ENCODE results near the gene PCBD2.
"Not testable (repeated sequence)": the region's sequence is repeated elsewhere in the genome, so short reads cannot be mapped to it uniquely, and the experiment has no call there.

PCBD2 gene

DNA sequence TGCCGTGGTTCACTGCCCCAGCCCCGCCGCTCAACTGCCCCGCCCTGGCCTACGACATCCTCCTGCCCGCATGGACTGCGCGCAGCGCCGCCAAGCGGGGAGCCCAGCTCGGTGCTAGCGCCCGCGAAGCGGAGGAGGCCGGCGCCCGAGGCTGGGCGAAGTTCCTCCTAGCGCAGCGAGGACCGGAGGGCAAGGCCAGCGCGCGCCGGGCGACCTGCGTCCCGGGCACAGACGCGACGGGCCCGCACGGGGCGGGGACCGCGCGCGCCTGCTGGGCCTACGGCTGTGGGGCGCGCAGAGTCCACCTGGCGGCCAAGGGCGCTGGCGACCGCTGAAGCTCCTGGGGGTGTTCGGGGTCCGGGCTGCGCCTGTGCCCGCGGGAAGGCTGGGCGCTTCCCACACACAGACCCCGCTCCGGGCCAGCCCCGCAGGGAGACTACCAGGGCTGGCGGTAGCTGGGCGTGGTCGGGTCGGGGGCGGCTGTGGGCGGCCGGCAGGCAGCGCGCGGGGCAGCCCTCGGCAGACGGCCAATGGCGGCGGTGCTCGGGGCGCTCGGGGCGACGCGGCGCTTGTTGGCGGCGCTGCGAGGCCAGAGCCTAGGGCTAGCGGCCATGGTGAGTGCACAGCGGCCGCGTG, at the start of gene PCBD2:
Gene PCBD2 (plus strand): TSS at position 522 of the 636 bp plus-strand sequence. CDS start 9 bp downstream, at position 531.
- peak; percentile 91 for DNase-seq

GRCh38 chr5:134856465-134856864, 48.5 kb upstream of the PCBD2 start:
- not testable (repeated sequence) for DNase-seq

- no peak for DNase-seq
Measured at GRCh38 chr5:134857401-134857800, 47.5 kb upstream of the PCBD2 start.

DNA sequence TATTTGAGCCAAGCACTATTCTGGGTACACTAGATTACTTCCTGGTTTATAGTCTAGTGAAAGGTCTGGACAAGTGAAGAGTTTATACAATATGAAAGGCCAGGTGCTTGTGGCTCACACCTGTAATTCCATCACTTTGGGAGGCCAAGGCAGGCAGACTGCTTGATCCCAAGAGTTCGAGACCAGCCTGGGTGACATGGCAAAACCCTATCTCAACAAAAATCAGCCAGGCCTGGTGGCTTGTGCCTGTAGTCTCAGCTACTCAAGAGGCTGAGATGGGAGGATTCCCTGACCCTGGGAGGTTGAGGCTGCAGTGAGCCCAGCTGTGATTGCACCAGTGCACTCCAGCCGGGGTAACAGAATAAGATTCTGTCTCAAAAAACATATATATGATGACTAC, 40.2 kb upstream of the PCBD2 start:
- no peak for DNase-seq

- no peak for DNase-seq
Measured at GRCh38 chr5:134873494-134873893, 31.4 kb upstream of the PCBD2 start.

DNA sequence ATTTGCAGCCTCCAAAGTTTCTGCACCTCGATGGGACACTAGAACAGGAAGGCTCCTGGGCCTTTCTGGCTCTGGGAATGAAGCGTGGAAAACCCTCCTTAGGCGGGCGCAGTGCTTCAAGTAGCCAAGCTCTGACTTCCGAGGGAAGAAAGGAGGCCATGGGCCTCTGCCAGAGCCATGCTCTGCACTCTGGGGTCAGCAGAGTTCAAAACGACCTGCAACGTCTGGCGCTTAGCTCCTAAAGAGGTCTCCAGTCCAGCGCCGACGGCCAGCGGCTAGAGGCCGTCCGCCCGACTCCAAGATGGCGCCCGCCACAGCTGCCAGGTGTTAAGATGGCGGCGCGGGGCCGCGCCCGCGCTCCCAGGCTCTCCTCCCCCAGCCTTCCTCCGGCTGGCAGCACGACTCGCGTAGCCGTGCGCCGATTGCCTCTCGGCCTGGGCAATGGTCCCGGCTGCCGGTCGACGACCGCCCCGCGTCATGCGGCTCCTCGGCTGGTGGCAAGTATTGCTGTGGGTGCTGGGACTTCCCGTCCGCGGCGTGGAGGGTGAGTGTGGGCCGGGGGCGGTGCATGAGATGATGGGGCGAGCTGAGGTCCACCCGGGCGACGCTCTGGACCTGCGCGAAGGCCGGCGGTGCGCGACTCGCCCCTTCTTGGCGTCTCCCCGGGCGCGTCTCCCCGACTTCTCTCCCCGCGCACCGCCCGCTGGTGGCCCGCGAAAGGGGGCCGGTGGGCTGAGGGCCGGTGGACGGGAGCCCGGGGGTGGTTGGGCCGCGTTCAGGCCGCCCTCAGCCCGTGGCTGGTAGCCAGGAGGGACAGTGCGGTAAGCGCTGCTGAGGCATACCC, 30.7 kb upstream of the PCBD2 start, which contains the start of gene TXNDC15:
Gene TXNDC15 (plus strand): TSS at position 385 of the 844 bp plus-strand sequence. CDS start 57 bp downstream, at position 442.
- peak; percentile 79 for DNase-seq

- peak; percentile 26 for DNase-seq
Measured at GRCh38 chr5:134874831-134875655, 29.9 kb upstream of the PCBD2 start.

DNA sequence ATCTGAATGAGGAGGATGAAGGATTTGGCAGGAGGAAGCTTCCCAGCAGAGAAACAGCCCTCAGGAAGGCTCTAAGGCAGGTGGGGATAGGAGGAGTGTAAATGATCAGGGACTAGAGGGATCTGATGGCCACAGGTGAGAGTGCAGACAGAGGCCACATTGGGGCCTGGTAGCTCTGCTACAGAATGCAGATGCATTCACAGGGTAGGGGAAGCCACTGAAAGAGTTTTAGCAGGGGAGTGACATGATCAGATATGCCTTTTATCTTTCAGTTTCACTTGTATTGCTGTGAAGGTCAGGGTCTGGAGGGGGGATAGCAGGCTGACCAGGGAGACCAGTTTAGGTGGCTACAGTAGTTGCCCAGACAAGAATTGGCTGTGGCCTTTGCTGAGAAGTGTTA, 27.8 kb upstream of the PCBD2 start:
- no peak for DNase-seq

DNA sequence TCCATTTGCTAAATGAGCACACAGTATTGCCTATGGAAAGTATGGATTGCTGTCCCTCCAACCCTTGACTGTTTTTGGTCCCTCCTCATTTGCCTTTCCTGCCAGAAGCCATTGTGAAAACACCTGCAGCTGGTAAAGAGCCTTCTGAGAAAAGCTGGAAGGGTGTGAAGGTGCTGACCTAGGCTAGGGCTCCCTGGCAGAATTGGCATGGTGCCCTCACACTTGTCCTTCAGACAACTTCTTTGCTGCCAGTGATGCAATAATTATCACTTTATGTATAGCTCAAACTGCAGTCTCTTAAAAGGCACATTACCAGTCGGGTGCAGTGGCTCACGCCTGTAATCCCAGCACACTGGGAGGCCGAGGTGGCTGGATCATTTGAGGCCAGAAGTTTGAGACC, 26.5 kb upstream of the PCBD2 start:
- no peak for DNase-seq

DNA sequence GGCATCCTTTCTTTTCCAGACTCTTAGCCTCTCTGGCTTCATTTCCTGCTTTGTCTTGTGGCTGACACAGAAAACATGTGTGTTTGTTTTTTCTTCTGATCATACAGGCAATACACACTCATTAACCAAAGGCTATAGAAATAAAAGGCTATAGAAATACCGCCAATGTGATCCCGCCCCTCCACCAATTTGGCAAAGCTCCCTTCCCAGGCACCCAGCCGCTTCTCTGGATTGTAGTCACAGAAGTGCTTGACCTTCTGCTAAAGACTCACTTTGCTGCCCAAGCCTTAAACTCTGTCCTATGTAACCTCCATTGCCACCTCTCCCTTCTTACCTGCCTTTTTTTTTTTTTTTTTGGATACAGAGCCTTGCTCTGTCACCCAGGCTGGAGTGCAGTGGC, 25.5 kb upstream of the PCBD2 start:
- DNase-seq: no peak

GRCh38 chr5:134880937-134881336, 24.0 kb upstream of the PCBD2 start:
- DNase-seq: not testable (repeated sequence)

- not testable (repeated sequence) for DNase-seq
Measured at GRCh38 chr5:134881711-134882110, 23.2 kb upstream of the PCBD2 start.

- DNase-seq: no peak
Measured at GRCh38 chr5:134887593-134888159, 17.3 kb upstream of the PCBD2 start.

GRCh38 chr5:134889335-134889734, 15.6 kb upstream of the PCBD2 start:
- no peak for DNase-seq

DNA sequence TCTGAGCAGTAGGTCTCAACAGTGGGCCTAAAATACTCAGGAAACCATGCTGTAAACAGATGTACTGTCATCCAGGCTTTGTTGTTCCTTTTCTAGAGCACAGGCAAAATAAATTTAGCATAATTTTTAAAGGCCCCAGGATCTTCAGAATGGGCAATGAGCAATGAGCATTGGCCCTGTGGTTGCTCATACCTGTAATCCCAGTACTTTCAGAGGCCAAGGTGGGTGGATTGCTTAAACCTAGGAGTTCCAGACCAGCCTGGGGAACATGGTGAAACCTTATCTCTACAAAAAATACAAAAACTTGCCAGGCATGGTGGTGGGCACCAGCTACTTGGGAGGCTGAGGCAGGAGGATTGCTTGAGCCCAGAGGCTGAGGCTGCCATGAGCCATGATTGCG, 13.5 kb upstream of the PCBD2 start:
- no peak for DNase-seq

DNA sequence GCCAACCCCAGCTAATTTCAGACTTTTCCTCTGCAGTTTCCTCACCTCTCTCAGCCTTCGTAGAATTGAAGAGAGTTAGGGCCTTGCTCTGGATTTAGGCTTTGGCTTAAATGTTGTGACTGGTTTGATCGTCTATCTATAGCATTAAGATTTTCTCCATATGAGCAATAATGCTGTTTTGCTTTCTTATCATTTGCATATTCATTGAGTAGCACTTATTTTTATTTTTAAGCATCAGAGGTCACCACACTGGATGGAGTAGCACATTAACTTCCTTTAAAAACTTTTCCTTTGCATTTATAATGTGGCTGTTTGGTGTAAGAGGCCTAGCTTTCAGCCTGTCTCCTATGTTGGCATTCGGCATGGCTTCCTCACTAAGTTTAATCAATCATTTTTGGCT, 12.6 kb upstream of the PCBD2 start:
- DNase-seq: no peak

- DNase-seq: no peak
Measured at GRCh38 chr5:134892926-134893325, 12.0 kb upstream of the PCBD2 start.

- no peak for DNase-seq
Measured at GRCh38 chr5:134893748-134894505, 11.0 kb upstream of the PCBD2 start.

DNA sequence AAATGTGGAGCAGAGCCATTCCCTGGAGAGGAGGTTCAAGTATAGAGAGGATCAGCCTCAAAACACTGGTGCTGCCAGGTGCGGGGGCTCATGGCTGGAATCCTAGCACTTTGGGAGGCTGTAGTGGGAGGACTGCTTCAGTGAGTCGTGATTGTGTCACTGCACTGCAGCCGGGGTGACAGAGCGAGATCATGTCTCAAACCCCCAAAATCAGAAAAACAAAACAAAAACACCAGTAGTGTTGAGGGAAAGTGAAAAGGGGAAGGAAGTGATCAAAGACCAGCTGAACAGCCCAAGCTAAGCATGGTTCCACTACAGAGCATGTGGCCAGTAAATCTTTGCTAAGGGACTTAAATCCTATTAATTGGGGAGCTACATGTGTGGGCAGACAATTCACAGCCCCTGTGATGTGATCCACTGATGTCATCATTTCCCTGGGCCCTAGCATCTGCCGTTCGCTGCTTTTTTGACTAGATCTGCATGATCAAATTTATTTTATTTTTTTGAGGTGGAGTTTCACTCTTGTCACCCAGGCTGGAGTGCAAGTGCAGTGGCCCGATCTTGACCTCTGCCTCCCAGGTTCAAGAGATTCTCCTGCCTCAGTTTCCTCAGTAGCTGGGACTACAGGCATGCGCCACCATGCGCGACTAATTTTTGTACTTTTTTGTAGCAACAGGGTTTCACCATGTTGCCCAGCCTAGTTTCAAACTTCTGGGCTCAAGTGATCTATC, 2.7 kb upstream of the PCBD2 start:
- no peak for DNase-seq

DNA sequence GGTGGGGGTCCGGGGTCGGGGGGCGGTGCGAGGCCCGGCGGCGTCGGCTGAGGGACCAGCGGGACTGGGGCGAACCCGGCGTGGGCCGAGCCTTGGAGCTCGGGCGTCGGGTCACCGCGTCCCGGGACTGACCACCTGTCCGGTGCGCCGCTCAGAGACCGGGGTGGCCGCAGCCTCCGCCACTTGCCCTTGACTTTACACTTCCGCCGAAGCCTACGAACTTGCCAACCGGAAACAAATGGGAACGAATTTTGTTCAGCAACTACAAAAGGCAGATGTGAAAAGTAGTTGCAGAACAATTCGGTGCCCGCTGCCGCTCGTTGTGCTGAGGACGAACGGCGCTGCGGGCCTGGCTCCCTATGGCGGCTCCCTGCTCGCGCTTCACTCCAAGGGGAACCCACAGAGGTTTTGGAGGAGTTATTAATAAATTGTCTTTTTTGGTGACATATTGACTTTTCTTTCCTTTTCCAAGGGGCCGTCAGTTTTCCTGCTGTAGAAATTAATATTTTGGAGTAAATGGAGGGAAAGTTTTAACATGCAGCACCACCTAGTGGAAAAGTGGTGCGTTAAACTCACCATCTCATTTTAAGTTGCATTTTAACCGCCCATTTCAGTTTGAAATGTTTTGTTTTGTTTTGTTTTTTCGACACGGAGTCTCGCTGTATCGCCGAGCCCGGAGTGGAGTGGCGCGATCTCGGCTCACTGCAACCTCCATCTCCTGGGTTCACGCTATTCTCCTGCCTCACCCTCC, 490 bp downstream of the PCBD2 start:
- peak; percentile 55 for DNase-seq

- DNase-seq: no peak
Measured at GRCh38 chr5:134906811-134907210, 1.9 kb downstream of the PCBD2 start.

Measured in activated CD8-positive, alpha-beta memory T cell treated with anti-CD3 and anti-CD28 coated beads, Interleukin-2, amount 50 U/mL, for 4 hours (primary cell).